Spleen (tissue), 11 donors: ENCODE measurements around the gene ERFE. TPM values are rescaled to one million over a fixed set of nuclear protein-coding genes. Genes with fewer than 3 reads are reported as not detected.

Experiments
- DNase-seq: peaks from one replicate; pipeline ENCODE4 v3.0.0-alpha.2; 2020
- H3K27ac ChIP-seq, 8 donors: fragments of 200-600 bp; sonication (generic) in 7 of 8; 1 replicate in 4 of 8; 2 replicates in 4 of 8; pipeline versions ENCODE4 v1.5.0 to v1.8.0; 2016 to 2021; ENCODE audit warnings: inconsistent platforms in 4 of 8, mild to moderate bottlenecking in 4 of 8, moderate library complexity in 1 of 8
- H3K27me3 ChIP-seq, 7 donors: fragments of 200-600 bp; sonication (generic) in 6 of 7; replicated peaks in 1 of 7; 1 replicate in 4 of 7; 2 replicates in 3 of 7; pipeline versions ENCODE4 v1.5.0 to v1.8.0; 2016 to 2021; ENCODE audit warnings: inconsistent platforms in 3 of 7, mild to moderate bottlenecking in 1 of 7
- H3K36me3 ChIP-seq, 6 donors: fragments of 200-600 bp; sonication (generic) in 5 of 6; 1 replicate in 4 of 6; 2 replicates in 2 of 6; pipeline versions ENCODE4 v1.5.0 to v1.8.0; 2016 to 2021; ENCODE audit warnings: inconsistent platforms in 2 of 6
- H3K4me1 ChIP-seq, 6 donors: fragments of 200-600 bp; sonication (generic) in 5 of 6; 1 replicate in 3 of 6; 2 replicates in 3 of 6; pipeline versions ENCODE4 v1.5.0 to v1.8.0; 2016 to 2021; ENCODE audit warnings: inconsistent platforms in 3 of 6
- H3K4me3 ChIP-seq, 8 donors: fragments of 200-600 bp; sonication (generic) in 7 of 8; 1 replicate in 4 of 8; 2 replicates in 4 of 8; pipeline versions ENCODE4 v1.5.0 to v1.8.0; 2016 to 2021; ENCODE audit warnings: inconsistent platforms in 4 of 8, mild to moderate bottlenecking in 4 of 8, moderate library complexity in 2 of 8
- H3K9me3 ChIP-seq, 8 donors: fragments of 200-600 bp; sonication (generic) in 7 of 8; 1 replicate in 4 of 8; 2 replicates in 4 of 8; pipeline versions ENCODE4 v1.5.0 to v1.8.0; 2016 to 2021; ENCODE audit warnings: inconsistent platforms in 4 of 8
- CTCF ChIP-seq, 11 experiments: fragments of 200-600 bp in 7 of 11; fragments of 450-650 bp in 4 of 11; sonication (generic) in 4 of 11; IDR thresholded peaks in 8 of 11; conservative IDR thresholded peaks in 3 of 11; 1 replicate in 7 of 11; 2 replicates in 4 of 11; pipeline versions ENCODE4 v1.4.0 to v1.8.0; 2016 to 2021; ENCODE audit warnings: antibody characterized with exemption in 11 of 11, inconsistent platforms in 4 of 11, mild to moderate bottlenecking in 1 of 11
- POLR2A ChIP-seq, 3 donors: fragments of 450-650 bp; IDR thresholded peaks; one replicate each; pipeline ENCODE4 v1.5.1; 2017; ENCODE audit warnings: antibody characterized with exemption in 3 of 3, mild to moderate bottlenecking in 1 of 3
- POLR2AphosphoS5 ChIP-seq, 3 donors: sonication (generic); formaldehyde crosslinking; IDR thresholded peaks; one replicate each; pipeline ENCODE4 v1.5.1; 2017; ENCODE audit warnings: antibody characterized with exemption in 3 of 3
- WGBS, 5 donors: extraction: QIAGEN DNeasy Blood & Tissue Kit in 3 of 5; methylation state at CpG; one replicate each; pipeline versions ENCODE4 v1.1.5 to v1.1.7; 2013 to 2018; 5-methylcytosine and 5-hydroxymethylcytosine counted together
- intact Hi-C: fragments of 100-400 bp; cut with DNase I; formaldehyde crosslinking; loops from one replicate; pipeline ENCODE4 v1.15.0; 2023; ENCODE audit warnings: low total_unique reads
- polyA plus RNA-seq, 3 donors: library from polyadenylated mRNA; stranded (reverse); fragments of 200-250 nt; gene quantifications; one replicate each; pipeline ENCODE4 v1.2.1, GENCODE V29; 2013
- total RNA-seq, 7 donors: library from RNA; depleted of rRNA in 3 of 7; stranded (reverse); fragments of >200 nt in 3 of 7; fragmentation: NEBNext Ultra II Directional in 4 of 7; extraction: Animal tissue kit (Norgen Biotek cat#: 25700) in 4 of 7; gene quantifications; one replicate each; pipeline versions ENCODE4 v1.1.0 to v1.2.1, GENCODE V29; 2016 to 2021
- donor health status: healthy with polysubstance abuse.
- donor health status: DM: no; HTN: no; CAD: no; lungs with moderate emphysema.
- donor health status: DM: no; HTN: no; CAD: no.
- donor health status: Bipolar disorder and iron deficiency.
- donor health status: healthy.
- donor health status: DM: no; HTN: no; CAD: no.
- donor health status: DM: yes; HTN: yes; CAD: no.

Gene ERFE
- total and polyA plus RNA-seq, 10 donors = 0.06 to 11.0 (median 1.2) TPM

- 91 to 100% (median 97%) methylated on average over 8 of the region's 8 CpGs for WGBS, 5 donors
- intact Hi-C loops = no loop called here
- Histone ChIP-seq H3K27me3 (no peaks in the 10 kb centered on the region), H3K9me3 (no peaks in the 10 kb centered on the region), H3K36me3 (peaks cover 11 to 100% (median 86%) of the 10 kb centered on the region in 6 donors), H3K4me1 (no peaks in the 10 kb centered on the region), H3K27ac (no peak overlapping the region), H3K4me3 (no peak overlapping the region)
- DNase-seq = no peak
- TF ChIP-seq POLR2AphosphoS5 (IDR thresholded peaks at IDR 0.05) (no peak), POLR2A (IDR thresholded peaks at IDR 0.05) (no peak), CTCF (IDR thresholded peaks at IDR 0.05 in 8 of 11, conservative IDR thresholded peaks at IDR 0.05 in 3 of 11) (no peak)
Observed at GRCh38 chr2:238174291-238174690, 15.5 kb downstream of the ERFE start.

- 83 to 94% (median 92%) methylated on average over 3 of the region's 3 CpGs for WGBS, 5 donors
- DNase-seq = no peak
- peaks cover 11 to 100% (median 87%) of the 10 kb centered on the region in 6 donors for H3K36me3 ChIP-seq
- TF ChIP-seq POLR2A (IDR thresholded peaks at IDR 0.05) (no peak), CTCF (IDR thresholded peaks at IDR 0.05 in 8 of 11, conservative IDR thresholded peaks at IDR 0.05 in 3 of 11) (no peak), POLR2AphosphoS5 (IDR thresholded peaks at IDR 0.05) (no peak)
- no peak overlapping the region for H3K27ac ChIP-seq
- no peaks in the 10 kb centered on the region for H3K9me3 ChIP-seq
- H3K4me1 ChIP-seq = no peaks in the 10 kb centered on the region
- H3K27me3 ChIP-seq = no peaks in the 10 kb centered on the region
- intact Hi-C loops = no loop called here
- no peak overlapping the region for H3K4me3 ChIP-seq
Observed at GRCh38 chr2:238174701-238175100, 15.9 kb downstream of the ERFE start.

- Histone ChIP-seq H3K9me3 (no peaks in the 10 kb centered on the region), H3K27ac (no peak overlapping the region), H3K27me3 (no peaks in the 10 kb centered on the region), H3K4me1 (no peaks in the 10 kb centered on the region), H3K36me3 (peaks cover 14 to 100% (median 87%) of the 10 kb centered on the region in 6 donors), H3K4me3 (no peak overlapping the region)
- TF ChIP-seq POLR2A (IDR thresholded peaks at IDR 0.05) (no peak), POLR2AphosphoS5 (IDR thresholded peaks at IDR 0.05) (no peak), CTCF (IDR thresholded peaks at IDR 0.05 in 8 of 11, conservative IDR thresholded peaks at IDR 0.05 in 3 of 11) (no peak)
- intact Hi-C loops = no loop called here
- DNase-seq = no peak
Observed at GRCh38 chr2:238176613-238177012, 17.8 kb downstream of the ERFE start.

GRCh38 chr2:238180554-238180953, 21.8 kb downstream of the ERFE start:
- no peak overlapping the region for H3K4me3 ChIP-seq
- 87 to 96% (median 94%) methylated on average over 5 of the region's 5 CpGs for WGBS, 5 donors
- TF ChIP-seq CTCF (IDR thresholded peaks at IDR 0.05 in 8 of 11, conservative IDR thresholded peaks at IDR 0.05 in 3 of 11) (no peak), POLR2A (IDR thresholded peaks at IDR 0.05) (no peak), POLR2AphosphoS5 (IDR thresholded peaks at IDR 0.05) (no peak)
- H3K36me3 ChIP-seq = peaks cover 7 to 100% (median 91%) of the 10 kb centered on the region in 6 donors
- no peak for DNase-seq
- intact Hi-C loops = no loop called here
- no peaks in the 10 kb centered on the region for H3K9me3 ChIP-seq
- H3K4me1 ChIP-seq = peaks cover 0 to 12% (median 0%) of the 10 kb centered on the region in 6 donors
- no peaks in the 10 kb centered on the region for H3K27me3 ChIP-seq
- no peak overlapping the region for H3K27ac ChIP-seq
